GM10248 (cell line): Measurements from ENCODE around the gene ZNF396.

ENCODE experiments used
- CTCF ChIA-PET: fragments of 300-600 bp; sonication (Branson Sonifier 250); formaldehyde crosslinking; extraction: SDS; loops from one replicate; lab custom pipeline; 2021; ENCODE audit warnings: antibody characterized with exemption; lab: Yijun Ruan, JAX
- POLR2A ChIA-PET: fragments of 350-650 bp; sonication (Branson Sonifier 250); formaldehyde crosslinking; extraction: SDS; loops from one replicate; lab custom pipeline; 2020; ENCODE audit warnings: antibody characterized with exemption; lab: Yijun Ruan, JAX
- DNase-seq: peaks from one replicate; pipeline ENCODE4 v3.0.0; 2012; ENCODE audit errors: extremely low spot score
- TF ChIP-seq, protein P1 (sequence below): IDR thresholded peaks from 2 replicates; pipeline ENCODE4 v1.5.1; 2012; ENCODE audit warnings: mild to moderate bottlenecking, low read depth; ENCODE audit errors: extremely low read depth, missing control alignments, control extremely low read depth

Gene ZNF396

DNA sequence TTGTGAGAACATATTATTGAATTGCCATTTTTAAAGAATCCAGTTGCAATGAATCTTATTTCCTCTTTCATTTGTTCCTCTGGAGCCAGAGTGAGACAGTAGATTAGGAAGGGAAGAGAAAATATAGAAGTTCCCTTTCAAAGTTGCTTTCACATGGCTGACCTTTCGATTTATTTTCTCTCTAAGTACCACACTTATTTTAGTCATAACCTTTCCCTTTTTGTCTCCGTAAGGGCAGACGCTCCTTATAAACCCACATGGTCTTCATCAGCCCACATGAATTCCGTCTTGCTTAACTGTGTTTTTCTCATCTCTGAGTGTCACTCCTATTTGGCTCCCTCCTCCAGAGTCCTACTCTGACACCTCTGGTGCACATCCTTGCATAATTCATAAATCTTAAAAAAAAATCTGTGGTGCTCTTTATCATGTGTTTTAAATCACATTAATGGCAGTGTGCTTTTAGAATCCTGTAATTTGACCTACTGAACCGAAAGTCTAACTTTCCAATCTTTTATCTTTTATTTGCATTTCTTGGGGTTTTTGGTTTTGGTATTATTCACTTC, 38.5 kb upstream of the ZNF396 start:
- CTCF ChIA-PET = interaction anchor here (1.3 kb wide), 1 partner anchor 62 kb away, joined by 3 read pairs; no protein-coding TSS in a partner anchor
- TF ChIP-seq, protein P1, sequence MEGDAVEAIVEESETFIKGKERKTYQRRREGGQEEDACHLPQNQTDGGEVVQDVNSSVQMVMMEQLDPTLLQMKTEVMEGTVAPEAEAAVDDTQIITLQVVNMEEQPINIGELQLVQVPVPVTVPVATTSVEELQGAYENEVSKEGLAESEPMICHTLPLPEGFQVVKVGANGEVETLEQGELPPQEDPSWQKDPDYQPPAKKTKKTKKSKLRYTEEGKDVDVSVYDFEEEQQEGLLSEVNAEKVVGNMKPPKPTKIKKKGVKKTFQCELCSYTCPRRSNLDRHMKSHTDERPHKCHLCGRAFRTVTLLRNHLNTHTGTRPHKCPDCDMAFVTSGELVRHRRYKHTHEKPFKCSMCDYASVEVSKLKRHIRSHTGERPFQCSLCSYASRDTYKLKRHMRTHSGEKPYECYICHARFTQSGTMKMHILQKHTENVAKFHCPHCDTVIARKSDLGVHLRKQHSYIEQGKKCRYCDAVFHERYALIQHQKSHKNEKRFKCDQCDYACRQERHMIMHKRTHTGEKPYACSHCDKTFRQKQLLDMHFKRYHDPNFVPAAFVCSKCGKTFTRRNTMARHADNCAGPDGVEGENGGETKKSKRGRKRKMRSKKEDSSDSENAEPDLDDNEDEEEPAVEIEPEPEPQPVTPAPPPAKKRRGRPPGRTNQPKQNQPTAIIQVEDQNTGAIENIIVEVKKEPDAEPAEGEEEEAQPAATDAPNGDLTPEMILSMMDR = no peak
- DNase-seq = no peak
- POLR2A ChIA-PET = no interaction called here

DNA sequence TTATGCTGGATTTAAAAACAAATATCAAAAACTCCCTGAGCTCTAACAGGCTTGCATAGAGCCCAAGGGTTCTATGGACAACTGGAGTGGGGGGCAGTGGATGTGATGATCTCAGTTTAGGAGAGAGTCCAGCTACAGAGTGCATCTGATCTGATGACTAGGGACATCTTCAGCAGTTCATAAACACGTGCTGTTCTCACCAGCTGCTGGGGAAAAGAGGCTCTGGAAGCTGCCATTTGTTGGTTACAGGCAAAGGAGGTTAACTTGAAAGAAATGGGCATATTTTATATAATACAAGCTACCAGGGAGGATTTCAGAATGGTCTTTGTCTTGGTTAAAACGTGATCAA, 36.0 kb upstream of the ZNF396 start:
- no peak for DNase-seq
- CTCF ChIA-PET = interaction anchor here (1.0 to 2.2 kb wide), 7 partner anchors 8 to 343 kb away, joined by 3 to 10 read pairs (median 4); no protein-coding TSS in a partner anchor
- TF ChIP-seq, protein P1 = no peak
- POLR2A ChIA-PET = no interaction called here

DNA sequence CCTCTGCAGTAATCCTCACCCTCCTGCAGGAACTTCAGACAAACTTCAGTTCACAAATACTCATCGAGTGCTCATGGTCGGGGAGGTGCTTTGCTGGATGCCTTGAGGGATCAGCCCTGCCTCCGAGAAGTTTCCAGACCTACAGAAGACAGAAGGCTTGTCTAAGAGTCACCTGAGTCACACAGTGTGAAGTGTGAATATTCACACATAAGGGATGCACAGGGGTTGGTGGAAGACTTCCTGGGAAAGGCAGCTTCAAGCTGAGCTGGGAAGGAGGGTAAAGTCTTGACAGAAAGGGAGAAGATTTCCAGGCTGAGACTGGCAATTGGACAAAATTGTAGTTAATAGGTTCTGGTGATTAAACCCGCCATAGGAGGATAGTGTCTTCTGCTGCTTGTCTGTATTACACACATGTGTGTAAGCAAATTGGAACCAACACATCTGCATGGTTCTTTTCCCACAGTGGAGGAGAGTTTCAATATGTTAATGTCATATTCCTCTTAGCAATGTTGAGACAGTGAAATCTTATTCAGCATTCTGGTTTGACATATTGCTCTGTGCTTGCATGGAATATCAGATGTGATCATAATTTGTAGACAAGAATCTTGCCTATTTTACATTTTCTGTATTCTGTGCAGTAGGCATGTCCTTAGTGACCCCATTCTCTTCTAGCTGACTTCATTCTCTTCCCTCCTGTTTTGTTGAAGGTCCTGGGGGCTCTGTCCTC, 34.7 kb upstream of the ZNF396 start:
- CTCF ChIA-PET = interaction anchor here (1.0 to 1.3 kb wide), 3 partner anchors 28 to 181 kb away, joined by 3 read pairs; no protein-coding TSS in a partner anchor

DNA sequence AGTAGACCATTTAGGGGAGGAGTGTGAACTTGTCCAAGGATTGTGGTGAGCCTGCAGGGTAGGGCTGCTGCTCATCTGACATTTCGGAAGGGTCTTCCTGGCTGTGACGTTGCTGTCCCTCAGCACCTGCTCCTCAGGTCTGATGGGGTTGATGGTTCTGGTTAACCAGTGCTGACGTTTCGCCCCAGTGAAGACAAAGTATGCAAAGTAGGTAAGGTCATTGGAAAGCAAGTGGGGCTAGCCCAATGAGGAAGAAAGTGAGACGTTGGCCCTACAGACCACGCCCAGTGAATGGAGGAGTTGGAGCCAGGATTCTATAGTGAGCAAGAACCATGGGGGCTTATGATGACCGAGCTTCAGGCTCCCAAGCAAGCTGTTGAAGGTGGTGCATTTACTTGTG, 33.4 kb upstream of the ZNF396 start:
- POLR2A ChIA-PET = no interaction called here
- no peak for DNase-seq
- TF ChIP-seq, protein P1 = no peak
- CTCF ChIA-PET = interaction anchor here (0.5 to 1.8 kb wide), 7 partner anchors 9 to 345 kb away, joined by 3 to 9 read pairs (median 3); no protein-coding TSS in a partner anchor

More for the DNA sequence above, 34.7 kb upstream of the ZNF396 start:
- POLR2A ChIA-PET = no interaction called here
- TF ChIP-seq, protein P1 = no peak
- no peak for DNase-seq

DNA sequence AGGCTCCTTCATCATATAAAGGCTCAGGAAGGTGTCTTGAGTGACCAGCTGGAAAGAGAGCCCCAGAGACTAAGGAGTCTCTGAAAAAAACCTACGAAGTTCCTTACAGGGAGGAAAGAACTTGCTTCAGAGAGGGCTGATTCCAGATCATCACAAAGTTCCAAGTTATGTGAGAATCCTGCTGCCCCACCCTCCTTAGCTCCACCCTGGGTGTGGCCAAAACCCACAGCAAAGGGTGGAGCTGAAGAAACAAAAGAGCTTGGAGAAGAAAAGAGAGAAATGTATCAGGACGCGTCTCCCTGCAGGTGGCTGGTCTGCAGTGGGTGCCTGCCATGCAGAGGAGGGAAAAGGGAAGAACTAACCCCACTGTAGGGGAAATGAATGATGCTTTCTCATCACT, 32.8 kb upstream of the ZNF396 start:
- TF ChIP-seq, protein P1 = no peak
- ChIA-PET POLR2A (no interaction called here), CTCF (interaction anchor here (0.8 to 1.8 kb wide), 6 partner anchors 8 to 346 kb away, joined by 3 to 9 read pairs (median 4); no protein-coding TSS in a partner anchor)
- DNase-seq = no peak

DNA sequence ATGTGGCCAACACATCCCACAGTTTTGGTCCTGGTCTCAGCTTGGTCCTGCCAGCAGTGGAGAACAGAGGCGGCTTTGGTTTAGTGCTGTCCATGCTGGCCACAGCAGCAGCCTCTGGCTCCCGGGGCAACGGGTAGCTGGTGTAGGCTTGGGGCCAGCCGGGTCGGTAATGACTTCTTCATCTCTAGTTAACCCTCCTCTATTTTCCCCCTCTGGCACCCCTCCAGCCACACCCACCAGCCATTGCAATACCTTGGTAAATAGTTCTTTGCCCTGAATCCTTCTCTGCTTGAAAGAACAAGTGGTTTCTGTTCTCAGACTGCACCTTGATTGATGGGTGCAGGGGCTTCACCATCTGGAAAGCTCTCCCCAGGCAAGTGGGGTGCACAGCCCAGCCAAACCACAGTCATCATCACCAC, 31.7 kb upstream of the ZNF396 start:
- TF ChIP-seq, protein P1 = no peak
- ChIA-PET CTCF (interaction anchor here (0.6 to 2.3 kb wide), 12 partner anchors 8 to 215 kb away, joined by 3 to 13 read pairs (median 4); no protein-coding TSS in a partner anchor), POLR2A (no interaction called here)
- DNase-seq = no peak
